ENCODE measurements around the gene DOK6. TPM values are rescaled to one million over a fixed set of nuclear protein-coding genes. Genes with fewer than 3 reads are reported as not detected.

Gene DOK6
- total RNA-seq, 1 donor from 2014 or later: not detected

DNA sequence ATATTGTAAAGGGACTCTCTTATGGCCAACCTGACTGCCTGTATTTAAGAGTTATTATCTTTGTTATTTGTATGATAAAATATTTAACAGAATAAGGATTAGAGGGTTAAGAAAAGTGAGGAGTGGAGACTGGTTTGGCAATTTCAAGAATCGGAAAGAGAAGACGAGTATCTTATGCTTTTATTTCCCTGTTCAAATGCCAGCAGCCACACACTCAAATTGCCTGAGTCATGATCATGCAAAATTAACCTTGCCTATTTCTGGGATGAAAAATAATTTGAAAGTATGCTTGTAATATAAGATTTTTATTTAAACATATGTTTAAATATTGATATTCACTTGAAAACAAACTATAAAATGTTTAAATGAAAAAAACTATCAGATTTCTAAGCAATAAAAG, 358.4 kb downstream of the DOK6 start:
- Mint-ChIP-seq H3K27ac (no peak overlapping the region), H3K4me1 (no peaks in the 10 kb centered on the region), H3K9me3 (no peaks in the 10 kb centered on the region), H3K4me3 (no peak overlapping the region), H3K36me3 (ENCODE audit: low read depth) (no peaks in the 10 kb centered on the region), H3K27me3 (no peaks in the 10 kb centered on the region)
- intact Hi-C loops (cut with micrococcal nuclease): no loop called here
- TF ChIP-seq, protein P1, sequence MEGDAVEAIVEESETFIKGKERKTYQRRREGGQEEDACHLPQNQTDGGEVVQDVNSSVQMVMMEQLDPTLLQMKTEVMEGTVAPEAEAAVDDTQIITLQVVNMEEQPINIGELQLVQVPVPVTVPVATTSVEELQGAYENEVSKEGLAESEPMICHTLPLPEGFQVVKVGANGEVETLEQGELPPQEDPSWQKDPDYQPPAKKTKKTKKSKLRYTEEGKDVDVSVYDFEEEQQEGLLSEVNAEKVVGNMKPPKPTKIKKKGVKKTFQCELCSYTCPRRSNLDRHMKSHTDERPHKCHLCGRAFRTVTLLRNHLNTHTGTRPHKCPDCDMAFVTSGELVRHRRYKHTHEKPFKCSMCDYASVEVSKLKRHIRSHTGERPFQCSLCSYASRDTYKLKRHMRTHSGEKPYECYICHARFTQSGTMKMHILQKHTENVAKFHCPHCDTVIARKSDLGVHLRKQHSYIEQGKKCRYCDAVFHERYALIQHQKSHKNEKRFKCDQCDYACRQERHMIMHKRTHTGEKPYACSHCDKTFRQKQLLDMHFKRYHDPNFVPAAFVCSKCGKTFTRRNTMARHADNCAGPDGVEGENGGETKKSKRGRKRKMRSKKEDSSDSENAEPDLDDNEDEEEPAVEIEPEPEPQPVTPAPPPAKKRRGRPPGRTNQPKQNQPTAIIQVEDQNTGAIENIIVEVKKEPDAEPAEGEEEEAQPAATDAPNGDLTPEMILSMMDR (IDR thresholded peaks at IDR 0.05): no peak
- DNase-seq (no peak), ATAC-seq (ENCODE audit: low read depth) (no peak)
- CTCF ChIA-PET: no interaction called here
- POLR2A ChIA-PET: no interaction called here

DNA sequence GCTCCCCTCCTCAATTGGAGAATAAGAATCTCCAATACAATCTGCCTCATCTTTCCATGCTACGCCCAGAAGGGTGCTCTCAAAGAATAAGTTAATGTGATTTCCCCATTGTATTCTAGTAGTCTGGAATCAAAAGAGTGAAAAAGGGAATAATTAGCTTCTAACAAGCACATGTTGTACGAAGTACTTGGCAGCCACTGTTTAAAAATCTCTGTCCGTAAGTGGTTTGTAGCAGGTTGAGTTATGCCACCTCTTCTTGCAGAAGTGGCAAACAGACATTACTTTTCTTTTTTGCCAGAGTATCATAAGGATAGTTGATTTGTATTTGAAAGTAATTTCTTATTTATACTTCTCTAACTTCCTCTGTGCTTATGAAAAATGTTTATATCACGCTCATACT, 362.3 kb downstream of the DOK6 start:
- H3K9me3 Mint-ChIP-seq: no peaks in the 10 kb centered on the region
- TF ChIP-seq, protein P1 (IDR thresholded peaks at IDR 0.05): no peak
- no peaks in the 10 kb centered on the region for H3K4me1 Mint-ChIP-seq
- peaks cover 6% of the 10 kb centered on the region for H3K27me3 Mint-ChIP-seq
- ChIA-PET POLR2A (no interaction called here), CTCF (no interaction called here)
- no peak overlapping the region for H3K27ac Mint-ChIP-seq
- H3K36me3 Mint-ChIP-seq (ENCODE audit: low read depth): no peaks in the 10 kb centered on the region
- intact Hi-C loops (cut with micrococcal nuclease): no loop called here
- no peak for ATAC-seq (ENCODE audit: low read depth)
- H3K4me3 Mint-ChIP-seq: no peak overlapping the region
- DNase-seq: no peak

DNA sequence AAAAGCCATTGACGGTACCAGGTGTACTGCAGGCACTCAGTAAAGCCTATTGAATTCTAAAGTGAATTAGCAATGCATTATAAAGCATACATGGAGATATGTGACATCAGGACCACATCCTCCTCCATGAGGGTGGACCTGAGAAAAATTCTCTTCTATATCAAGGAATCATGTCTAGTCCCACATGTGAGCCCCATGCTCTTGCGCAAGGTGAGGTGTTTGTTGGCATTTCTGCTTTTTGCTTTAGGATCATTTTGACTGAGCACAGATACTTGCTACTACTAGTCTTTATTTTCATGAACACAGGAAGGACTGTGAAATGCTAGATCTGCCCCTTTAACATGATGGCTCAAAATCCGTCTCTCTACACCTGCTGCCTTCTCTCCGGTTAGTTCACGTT, 363.1 kb downstream of the DOK6 start:
- Mint-ChIP-seq H3K4me1 (no peaks in the 10 kb centered on the region), H3K36me3 (ENCODE audit: low read depth) (no peaks in the 10 kb centered on the region), H3K4me3 (no peak overlapping the region), H3K27me3 (peaks cover 6% of the 10 kb centered on the region), H3K9me3 (no peaks in the 10 kb centered on the region), H3K27ac (no peak overlapping the region)
- POLR2A ChIA-PET: no interaction called here
- DNase-seq: no peak
- no peak for ATAC-seq (ENCODE audit: low read depth)
- CTCF ChIA-PET: no interaction called here
- TF ChIP-seq, protein P1 (IDR thresholded peaks at IDR 0.05): no peak
- intact Hi-C loops (cut with micrococcal nuclease): no loop called here

DNA sequence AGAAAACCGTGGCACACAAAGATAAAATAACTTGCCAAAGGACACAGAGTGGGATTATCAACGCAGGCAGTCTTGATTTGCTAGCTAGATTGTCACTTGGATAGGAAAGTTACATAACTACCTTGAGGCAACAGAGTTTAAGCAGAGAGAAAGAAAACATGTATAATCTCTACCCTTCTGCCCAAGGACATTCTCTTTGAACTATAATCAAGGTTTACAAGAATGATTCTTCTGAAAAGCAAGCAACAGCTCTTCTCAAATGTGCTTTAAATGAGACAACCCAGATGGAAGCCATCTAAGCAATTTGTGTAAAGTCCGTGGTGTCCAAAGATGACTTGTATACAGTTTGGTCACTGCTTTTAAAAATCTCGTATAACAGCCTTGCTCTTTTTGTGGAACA, 369.6 kb downstream of the DOK6 start:
- Mint-ChIP-seq H3K4me3 (no peak overlapping the region), H3K9me3 (no peaks in the 10 kb centered on the region), H3K27ac (no peak overlapping the region), H3K4me1 (no peaks in the 10 kb centered on the region), H3K27me3 (peaks cover 6% of the 10 kb centered on the region), H3K36me3 (ENCODE audit: low read depth) (no peaks in the 10 kb centered on the region)
- TF ChIP-seq, protein P1 (IDR thresholded peaks at IDR 0.05): no peak
- ChIA-PET POLR2A (no interaction called here), CTCF (no interaction called here)
- no peak for ATAC-seq (ENCODE audit: low read depth)
- intact Hi-C loops (cut with micrococcal nuclease): no loop called here
- DNase-seq: no peak

DNA sequence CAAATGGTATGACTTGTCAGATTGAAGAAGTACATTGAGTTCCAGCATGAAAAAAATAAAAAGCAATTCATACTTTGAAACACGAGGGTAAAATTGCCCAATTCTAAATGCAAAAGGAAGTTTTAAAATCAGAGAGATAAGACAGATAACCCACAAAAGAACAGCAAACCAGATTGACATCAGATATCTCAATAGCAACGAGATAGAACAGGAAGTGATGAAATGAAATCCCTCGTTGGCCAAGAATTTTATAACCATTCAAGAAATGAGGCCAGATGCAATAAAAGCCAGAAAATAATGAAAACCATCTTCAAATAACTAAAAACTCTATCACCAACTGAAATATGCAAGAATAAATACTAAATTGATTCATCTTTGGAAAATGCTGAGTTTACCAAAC, 374.1 kb downstream of the DOK6 start:
- Mint-ChIP-seq H3K27ac (no peak overlapping the region), H3K4me3 (no peak overlapping the region), H3K4me1 (no peaks in the 10 kb centered on the region), H3K36me3 (ENCODE audit: low read depth) (no peaks in the 10 kb centered on the region), H3K27me3 (no peaks in the 10 kb centered on the region), H3K9me3 (no peaks in the 10 kb centered on the region)
- intact Hi-C loops (cut with micrococcal nuclease): no loop called here
- CTCF ChIA-PET: no interaction called here
- TF ChIP-seq, protein P1 (IDR thresholded peaks at IDR 0.05): no peak
- ATAC-seq (ENCODE audit: low read depth) (no peak), DNase-seq (no peak)
- POLR2A ChIA-PET: no interaction called here
